HEK293 (cell line): ENCODE data around the gene CRABP2.

Source experiments
- CTCF ChIP-seq: fragments of 450-650 bp; formaldehyde crosslinking; IDR thresholded peaks from 2 replicates; pipeline ENCODE4 v1.5.1; 2016; ENCODE audit warnings: missing biosample characterization, missing genetic modification characterization
- ZBTB26 ChIP-seq: fragments of 450-650 bp; formaldehyde crosslinking; optimal IDR thresholded peaks from 2 replicates; pipeline ENCODE3; 2016; ENCODE audit warnings: missing biosample characterization, mild to moderate bottlenecking, missing genetic modification characterization
- ZFP37 ChIP-seq: fragments of 450-650 bp; formaldehyde crosslinking; IDR thresholded peaks from 2 replicates; pipeline ENCODE4 v1.5.1; 2016; ENCODE audit warnings: missing biosample characterization, missing genetic modification characterization

GRCh38 chr1:156698995-156699394, 6.4 kb downstream of the CRABP2 start:
- TF ChIP-seq ZFP37: no peak
- TF ChIP-seq CTCF (tag by site-specific recombination): no peak
- no peak for TF ChIP-seq ZBTB26 (tag by site-specific recombination)
